ENCODE measurements around the gene RNLS.

- TF ChIP-seq MAFK (IDR thresholded peaks at IDR 0.05; ENCODE audit: partially characterized antibody), result no peak
- no peak for TF ChIP-seq CTCF (IDR thresholded peaks at IDR 0.05)
- TF ChIP-seq KDM5A (IDR thresholded peaks at IDR 0.05), result no peak
- TF ChIP-seq RFX5 (IDR thresholded peaks at IDR 0.05), result no peak
- no peak for TF ChIP-seq EP300 (IDR thresholded peaks at IDR 0.05)
- no peak for TF ChIP-seq MAX (IDR thresholded peaks at IDR 0.05)
- no peak for TF ChIP-seq TP53 (CRISPR knock-in tag; IDR thresholded peaks at IDR 0.05)
- no peak for TF ChIP-seq ELK1 (IDR thresholded peaks at IDR 0.05; ENCODE audit: low read depth, low read length)
- TF ChIP-seq USF2 (IDR thresholded peaks at IDR 0.05), result no peak
- no peak for TF ChIP-seq ESRRA (IDR thresholded peaks at IDR 0.05; ENCODE audit: borderline replicate concordance, low read length)
These were observed 165.6 kb downstream of the RNLS start for GRCh38 chr10:88417387-88418030.
